HL-60/S4 (cell line): ENCODE measurements around the gene TRIAP1.

Experiments used
- in situ Hi-C: fragments of 300-500 bp; cut with MboI; formaldehyde crosslinking; loops from 2 replicates; pipeline ENCODE4 v1.14.3; 2022; ENCODE audit warnings: low sequenced_read_pairs

The TRIAP1 gene

DNA sequence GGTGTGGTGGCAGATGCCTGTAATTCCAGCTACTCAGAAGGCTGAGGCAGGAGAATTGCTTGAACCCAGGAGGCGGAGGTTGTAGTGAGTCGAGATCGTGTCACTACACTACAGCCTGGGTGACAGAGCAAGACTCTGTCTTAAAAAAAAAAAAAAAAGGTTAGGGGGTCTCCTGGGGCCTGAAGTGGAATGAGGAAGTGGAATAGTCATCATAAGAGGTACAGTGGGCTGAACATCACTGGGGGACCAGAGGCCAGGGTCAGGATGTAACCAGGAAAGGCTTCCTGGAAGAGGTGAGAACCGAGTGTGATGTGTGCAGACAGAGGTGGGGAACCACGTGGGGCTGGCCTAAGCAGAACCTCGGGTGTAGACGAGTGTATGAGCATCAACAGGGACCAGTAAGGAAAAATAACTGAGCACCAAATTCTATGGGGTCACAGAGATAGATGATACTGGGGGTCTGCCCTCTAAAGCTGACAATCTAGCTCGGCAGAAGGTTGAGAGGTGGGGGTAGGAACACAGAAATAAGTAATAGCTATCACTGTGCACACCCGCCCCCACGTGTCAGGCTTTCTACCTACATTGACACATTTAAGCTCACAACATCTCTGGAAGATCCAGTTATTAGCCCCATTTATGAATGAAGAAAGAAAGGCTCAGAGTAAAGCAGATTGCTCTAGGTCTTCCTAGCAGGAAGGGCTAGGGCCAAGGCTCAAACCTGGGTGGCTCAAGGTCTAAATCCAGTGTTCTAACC is 13.2 kb downstream of the TRIAP1 start:
- in situ Hi-C loops, result no loop called here

DNA sequence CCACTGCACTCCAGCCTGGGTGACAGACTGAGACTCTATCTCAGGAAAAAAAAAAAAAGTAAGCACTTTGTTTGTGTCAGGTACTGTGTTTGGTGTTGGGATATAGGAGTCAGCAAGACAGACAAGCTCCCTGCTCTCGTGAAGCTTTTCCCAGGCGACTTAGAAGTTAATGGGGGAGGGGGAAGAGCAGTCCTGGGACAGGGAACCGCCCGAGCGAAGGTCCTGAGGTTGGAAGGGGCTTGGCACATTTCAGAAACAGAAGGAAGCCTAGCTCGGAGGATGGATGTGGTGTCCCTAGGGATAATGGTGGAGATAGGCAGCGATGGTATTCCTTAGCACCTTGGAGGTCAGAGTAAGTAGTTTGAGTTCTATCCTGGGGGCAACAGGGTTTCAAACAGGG is 16.8 kb downstream of the TRIAP1 start:
- in situ Hi-C loops, result no loop called here

DNA sequence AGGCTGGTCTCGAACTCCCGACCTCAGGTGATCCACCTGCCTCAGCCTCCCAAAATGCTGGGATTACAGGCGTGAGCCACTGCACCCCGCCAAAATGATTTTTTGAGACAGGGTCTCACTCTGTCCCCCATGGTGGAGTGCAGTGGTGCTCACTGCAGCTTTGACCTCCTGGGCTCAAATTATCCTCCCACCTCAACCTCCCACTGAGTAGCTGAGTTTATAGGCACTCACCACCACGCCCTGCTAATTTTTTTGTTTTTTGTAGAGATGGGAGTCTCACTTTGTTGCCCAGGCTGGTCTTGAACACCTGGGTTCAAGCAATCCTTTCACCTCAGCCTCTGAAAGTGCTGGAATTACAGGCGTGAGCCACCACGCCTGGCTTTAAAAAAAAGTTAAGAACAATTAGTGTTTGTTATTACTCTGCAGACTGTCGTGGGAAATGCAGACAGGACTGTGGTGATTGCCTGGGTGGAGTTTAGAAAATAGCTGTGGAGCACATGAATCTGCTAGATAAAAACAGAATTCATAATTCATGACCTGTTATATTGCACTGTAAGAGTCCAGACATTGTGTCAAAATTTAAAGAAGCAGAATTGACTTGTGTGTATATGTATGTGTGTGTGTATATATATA is 17.5 kb downstream of the TRIAP1 start:
- in situ Hi-C loops, result no loop called here

DNA sequence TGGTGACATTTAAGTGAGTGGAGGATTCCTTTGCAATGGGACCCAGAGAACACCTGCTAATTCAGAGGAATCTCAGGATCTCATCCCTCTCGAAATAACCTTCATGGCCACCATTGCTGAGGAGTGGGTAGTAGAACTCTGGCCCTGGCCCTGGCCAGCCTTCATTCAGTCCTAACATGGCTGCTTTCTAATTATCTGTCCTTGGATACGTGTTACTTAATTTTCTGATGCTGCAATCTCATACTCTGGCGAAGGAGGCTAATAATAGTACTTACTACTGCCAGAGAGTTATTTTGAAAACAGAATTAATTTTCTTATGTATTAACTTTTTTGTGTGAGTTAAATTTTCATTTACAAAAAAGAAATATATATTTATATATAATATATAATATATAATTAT is 20.4 kb downstream of the TRIAP1 start:
- in situ Hi-C loops, result no loop called here

DNA sequence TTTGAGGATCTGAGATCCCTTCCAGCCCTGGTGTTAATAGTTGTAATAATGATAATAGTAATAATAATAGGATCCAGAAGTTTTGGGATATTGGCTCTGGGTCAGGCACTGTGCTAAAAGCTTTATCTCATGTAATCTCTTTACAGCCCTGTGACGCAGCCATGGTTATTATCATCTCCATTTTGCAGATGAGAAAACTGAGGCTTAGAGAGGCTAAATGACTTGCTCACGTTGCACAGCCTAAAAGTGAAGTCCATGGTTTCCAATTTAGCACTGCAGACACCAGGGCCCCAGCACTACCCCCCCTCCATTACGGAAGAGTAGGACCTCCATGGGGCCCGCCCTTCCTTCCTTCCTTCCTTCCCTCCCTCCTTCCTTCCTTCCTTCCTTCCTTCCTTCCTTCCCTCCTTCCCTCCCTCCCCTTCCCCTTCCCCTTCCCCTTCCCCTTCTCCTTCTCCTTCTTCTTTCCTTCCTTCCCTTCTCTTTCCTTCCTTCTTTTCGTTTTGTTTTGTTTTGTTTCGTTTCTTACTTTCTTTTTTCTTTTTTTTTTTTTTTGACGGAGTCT is 23.2 kb downstream of the TRIAP1 start:
- in situ Hi-C loops, result no loop called here

DNA sequence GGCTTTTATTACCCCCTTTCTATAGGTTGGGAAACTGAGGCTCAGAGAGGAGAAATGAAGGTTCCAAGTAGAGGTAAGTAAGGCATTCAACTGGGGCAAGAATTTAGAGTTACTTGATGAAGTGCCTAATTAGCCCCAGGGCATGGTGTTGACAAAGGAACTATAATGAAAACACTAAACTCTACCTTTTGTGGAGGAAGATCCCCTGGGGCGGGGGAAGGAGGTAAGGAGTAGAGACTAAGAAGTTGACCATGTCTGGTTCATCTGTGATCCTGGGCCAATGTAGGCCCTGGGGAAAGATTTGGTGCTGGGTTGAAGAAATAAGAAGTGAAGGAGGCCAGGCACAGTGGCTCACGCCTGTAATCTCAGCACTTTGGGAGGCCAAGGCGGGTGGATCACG is 24.5 kb downstream of the TRIAP1 start:
- in situ Hi-C loops, result no loop called here

DNA sequence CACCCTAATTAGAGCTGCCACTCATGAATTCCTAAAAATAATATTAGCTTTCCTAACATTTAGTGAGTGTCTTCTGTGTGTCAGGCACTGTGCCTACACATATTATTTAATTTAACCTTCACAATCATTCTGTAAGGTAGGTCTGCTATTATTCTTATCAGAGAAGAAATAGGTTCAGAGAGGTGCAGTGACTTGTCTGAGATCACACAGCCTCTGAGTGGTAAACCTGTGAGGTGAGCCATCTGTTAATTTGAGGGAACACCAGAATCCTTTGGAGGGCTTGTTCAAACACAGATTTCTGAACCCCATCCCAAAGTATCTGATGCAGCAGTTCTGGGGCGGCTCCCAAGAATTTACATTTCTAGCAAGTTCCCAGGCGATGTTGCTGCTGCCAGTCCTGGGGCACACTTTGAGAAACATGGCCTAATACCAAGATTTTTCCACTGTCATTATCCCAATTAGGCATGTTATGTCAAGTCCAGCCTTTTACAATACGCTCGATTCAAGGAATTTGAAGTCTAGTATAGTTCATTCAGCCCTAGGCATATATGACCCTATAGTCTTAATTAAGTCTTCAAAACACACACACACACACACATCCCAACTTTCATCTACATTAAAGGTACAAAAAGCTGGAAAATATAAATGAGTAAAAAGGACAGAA is 28.1 kb downstream of the TRIAP1 start:
- in situ Hi-C loops, result no loop called here

DNA sequence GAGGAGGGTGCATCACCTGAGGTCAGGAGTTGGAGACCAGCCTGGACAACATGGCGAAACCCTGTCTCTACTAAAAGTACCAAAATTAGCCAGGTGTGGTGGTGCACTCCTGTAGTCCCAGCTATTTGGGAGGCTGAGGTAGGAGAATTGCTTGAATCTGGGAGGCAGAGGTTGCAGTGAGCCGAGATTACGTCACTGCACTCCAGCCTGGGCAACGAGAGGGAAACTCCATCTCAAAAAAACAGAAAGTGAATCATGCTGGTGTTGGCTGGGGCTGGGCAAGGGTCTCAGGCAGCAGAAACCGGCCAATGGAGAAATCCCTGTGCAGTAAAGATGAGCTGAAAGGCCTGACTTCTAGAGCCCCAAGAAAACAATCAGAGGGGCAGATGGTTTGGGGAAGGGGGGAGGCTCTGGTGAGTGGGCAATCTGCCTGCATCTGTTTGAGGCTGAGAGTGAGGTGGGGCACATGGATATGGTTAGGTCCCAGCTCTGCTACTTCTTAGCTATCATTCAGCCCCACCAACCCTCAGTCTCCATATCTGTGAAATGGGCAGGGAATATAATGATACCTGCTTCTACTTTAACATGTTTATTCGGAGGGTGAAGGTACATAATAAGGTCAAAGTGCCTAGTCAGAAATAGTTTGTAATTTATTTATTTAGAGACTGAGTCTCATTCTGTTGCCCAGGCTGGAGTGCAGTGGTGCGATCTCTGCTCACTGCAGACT is 29.5 kb downstream of the TRIAP1 start:
- in situ Hi-C loops, result no loop called here

DNA sequence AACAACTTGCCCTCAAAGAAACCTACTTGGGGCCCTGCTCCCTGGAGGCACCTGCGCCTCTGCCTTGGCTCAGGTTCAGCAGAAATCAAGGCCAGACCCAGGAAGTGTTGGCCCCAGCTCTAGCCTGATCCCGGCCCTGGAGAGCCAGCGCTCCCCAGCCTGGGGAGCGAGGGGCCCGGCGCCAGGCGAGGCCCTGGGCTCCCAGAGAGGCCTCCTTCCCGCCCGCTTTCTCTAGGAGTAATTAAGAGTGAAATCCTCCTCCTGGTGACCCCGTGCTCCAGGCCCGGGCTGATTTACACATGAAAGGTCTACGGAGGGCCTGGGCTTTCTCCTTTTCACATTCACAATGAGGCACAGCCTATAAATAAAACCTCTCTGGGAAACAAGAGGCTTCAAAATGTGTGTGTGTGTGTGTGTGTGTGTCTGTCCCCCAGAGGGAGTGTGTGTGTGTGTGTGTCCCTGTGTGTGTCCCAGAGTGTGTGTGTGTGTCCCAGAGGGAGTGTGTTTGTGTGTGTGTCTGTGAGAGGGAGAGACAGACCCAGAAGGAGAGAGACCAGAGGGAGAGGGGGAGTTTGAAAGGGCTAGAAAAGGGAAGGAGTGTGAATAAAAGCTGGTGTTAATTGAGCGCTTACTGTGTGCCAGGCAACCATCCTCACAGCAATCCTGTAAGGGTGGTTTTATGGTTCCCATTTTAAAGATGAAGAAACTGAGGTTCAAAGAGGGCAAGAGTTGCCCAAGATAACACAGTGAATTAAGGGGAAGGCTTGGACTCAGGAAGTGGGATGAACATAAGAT is 32.1 kb downstream of the TRIAP1 start:
- in situ Hi-C loops, result no loop called here

DNA sequence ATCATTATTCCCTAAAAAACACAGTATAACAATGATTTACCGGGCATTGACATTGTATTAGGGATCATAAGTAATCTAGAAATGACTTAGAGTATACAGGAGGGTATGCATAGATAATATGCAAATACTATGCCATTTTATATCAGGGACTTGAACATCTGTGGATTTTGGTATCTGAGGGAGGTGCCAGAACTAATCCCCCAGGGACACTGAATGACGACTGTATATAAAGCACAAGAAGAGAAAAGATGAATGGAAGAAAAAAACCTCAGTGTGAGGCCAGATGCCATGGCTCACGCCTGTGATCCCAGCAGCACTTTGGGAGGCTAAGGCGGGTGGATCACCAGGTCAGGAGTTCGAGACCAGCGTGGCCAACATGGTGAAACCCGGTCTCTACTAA is 33.8 kb downstream of the TRIAP1 start:
- in situ Hi-C loops, result no loop called here

DNA sequence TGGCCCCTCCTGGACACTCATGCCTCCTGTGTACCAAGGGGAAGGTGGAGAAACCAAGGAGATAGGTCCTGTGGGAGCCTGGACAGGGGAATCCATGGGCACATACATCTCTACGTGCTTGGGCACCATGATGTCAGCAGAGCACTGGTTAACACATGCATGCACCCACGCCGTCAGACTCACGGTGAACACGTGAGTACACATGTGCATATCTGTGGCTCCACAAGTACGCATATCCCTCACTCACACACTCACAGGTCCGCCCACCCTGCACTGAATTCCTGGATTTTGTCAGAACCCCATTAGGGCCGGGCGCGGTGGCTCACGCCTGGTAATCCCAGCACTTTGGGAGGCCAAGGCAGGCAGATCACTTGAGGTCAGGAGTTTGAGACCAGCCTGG is 37.4 kb downstream of the TRIAP1 start:
- in situ Hi-C loops, result no loop called here

DNA sequence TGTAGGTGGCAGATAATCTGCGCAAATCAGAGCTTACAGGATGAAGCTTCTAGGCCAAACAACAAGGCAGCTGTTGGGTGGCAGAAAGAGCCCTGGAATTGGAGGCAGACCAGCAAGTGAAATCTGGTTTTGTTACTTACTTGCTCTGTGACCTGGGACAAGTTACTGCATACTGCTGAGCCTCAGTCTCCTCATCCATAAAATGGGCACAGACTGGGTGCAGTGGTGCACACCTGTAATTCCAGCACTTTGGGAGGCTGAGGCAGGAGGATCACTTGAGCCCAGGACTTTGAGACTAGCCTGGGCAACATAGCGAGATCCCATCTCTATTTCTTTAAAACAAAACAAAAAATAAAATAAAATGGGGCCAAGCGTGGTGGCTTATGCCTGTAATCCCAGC is 39.6 kb downstream of the TRIAP1 start:
- in situ Hi-C loops, result no loop called here

DNA sequence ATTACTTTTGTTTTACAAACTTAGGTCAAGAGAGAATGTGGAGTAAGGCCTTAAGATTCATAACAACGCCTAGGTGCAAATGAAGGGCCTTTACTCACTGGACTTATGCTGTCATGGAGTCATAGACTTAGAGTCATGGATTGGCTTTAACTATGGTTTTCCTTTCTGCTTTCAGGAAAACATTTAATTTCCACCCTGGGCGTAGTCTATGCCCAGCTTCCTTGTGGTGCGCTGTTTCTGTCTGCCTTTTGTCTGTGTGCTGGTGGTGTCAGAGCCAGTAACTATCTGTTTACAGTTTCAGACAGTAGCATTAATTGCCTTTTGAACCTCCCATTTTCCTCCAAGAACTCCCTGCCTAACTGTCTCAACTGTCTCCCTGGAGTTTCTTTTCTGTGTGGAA is 40.1 kb downstream of the TRIAP1 start:
- in situ Hi-C loops, result no loop called here

DNA sequence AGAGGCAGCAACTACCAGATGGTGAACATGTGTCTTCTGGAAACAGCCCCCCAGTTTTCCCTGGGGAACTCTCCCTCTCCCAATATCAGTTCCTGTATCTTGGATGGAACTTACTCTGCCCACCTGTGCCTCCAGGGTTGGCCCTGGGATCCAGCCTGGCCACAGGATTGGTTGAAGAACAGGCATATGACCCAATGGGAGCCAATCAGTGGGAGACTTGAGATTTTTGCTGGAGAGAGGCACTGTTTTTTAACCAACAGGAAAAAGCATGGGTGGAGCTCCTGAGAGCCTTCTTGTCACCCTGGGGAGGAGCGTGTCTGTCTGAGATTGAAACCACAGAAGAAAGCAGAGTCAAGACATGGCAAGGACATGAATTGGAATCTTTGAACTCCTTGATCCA is 41.9 kb downstream of the TRIAP1 start:
- in situ Hi-C loops, result no loop called here

DNA sequence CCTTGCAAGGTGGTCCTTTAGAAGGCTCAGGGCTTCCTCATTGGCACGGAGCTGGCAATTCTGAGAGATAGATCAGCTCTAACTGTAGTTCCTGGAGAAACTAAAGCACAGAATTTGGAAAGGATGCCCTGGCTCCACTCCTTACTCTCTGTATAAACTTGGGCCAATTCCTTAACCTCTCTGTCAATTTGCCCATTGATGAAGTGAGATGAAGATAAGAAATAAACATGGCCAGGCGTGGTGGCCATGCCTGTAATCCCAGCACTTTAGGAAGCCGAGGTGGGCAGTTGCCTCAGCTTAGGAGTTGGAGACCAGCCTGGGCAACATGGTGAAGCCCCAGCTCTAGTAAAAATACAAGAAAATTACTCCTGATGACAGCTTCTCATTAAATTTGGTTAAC is 42.3 kb downstream of the TRIAP1 start:
- in situ Hi-C loops, result no loop called here

DNA sequence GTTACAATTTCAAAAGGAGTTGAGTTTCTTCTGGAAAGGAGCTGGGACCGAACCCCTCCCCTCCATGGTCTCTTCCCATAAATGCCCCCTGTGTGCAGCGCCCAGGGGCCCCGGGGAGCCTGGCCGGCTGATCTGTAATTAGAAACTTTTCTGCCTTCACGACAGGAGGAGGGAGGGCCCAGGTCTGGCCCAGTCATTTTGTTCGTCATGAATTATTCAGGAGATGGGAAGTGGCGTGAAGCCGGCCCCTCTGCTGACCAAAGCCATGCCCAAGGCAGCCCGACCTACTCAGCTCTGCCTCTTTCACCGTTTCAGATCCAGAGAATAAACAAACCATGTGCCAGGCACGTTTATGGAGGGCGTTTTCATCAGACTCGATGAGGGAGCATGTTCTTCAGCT is 44.0 kb downstream of the TRIAP1 start:
- in situ Hi-C loops, result no loop called here

DNA sequence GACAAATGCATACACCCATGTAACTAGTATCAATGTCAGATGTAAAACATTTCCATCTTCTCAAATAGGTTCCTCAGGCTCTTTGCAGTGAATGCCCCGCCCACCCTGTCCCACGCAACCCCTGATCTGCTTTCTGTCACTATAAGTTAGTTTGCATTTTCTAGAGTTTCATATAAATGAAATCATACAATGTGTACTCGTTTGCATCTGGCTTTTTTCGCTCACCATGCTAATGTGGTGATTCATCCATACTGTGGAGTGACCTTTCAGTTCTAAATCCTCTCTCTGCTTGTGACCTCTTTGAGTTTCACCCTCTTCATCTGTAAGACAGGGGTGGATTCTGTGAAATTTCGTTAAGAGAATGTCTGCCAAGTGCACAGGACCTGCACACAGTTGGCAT is 46.7 kb downstream of the TRIAP1 start:
- in situ Hi-C loops, result no loop called here

DNA sequence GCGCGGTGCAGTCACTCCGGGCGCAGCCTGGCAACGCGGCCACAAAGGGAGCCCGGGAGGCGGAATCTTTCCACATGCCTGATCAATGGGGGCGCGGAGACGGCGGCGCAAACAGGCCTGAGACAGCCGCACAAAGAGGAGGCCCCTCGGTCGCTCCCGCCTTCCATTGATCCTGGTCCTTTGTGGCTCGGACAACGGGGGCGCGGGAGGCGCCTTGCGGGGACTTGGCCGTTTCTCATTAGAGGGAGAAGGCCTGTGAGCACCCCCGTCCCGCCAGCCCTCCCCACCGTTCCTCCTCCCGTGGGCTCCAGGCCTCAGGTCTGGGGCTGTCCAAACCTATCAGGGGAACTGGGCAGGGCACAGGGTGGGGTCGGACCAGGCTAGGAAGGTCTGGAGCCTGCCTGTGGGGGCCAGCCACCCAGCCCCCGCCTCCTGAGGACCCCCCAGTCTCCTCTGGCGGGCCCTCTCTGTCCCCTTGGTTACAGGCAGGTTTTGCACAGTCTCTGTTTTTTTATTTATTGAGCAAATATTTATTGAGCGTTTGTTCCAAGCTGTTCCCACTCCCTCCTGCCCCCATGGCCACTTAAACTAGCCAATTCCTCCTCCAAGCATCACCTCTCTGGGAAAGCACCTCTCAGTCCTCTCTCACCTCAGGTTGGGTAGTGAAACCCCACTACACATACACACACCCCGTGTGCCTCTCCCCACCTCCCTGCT is 48.2 kb downstream of the TRIAP1 start:
- in situ Hi-C loops, result no loop called here

DNA sequence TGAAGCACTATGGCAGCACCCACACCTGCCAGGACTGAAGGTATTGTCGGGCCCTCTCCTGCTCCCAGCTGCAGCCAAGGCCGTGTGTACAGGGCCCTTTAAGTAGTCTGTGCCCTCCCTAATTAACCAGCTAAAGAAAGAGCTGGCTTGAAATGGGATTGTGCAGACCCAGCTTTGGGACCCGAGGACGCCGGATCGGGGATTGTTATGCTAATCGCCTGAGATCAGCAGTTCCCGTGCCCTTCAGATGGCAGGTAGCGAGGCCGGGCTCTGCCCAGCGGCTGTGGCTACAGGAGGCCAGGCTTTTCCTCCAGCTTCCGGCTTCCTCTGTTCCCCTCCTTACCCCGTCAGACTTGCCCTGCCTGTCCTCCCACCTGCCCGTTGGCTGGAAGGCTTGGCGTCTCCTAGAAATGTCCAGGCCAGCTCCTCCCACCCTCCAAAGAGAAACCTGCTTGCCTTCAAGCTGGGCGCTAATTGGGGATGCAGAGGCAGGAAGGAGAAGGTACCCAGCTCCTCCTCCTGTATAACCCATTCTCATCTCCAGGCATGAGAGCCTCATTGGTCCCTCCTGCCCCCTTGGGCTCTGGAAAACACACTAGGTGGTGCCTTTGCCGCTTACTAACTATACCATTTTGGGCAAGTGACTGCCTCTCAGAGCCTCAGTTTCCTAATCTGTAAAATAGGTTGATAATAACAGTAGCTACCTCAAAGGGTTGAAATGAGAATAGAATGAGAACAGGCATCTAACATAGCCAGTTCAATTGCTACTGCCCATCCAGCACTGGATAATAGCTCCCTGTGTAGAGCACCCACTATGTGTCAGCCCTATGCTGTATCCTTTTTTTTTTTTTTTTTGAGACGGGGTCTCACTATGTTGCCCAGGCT is 51.5 kb downstream of the TRIAP1 start:
- in situ Hi-C loops, result no loop called here
